ENCODE measurements around the gene KIAA1755. TPM values are rescaled to one million over a fixed set of nuclear protein-coding genes. Genes with fewer than 3 reads are reported as not detected.

KIAA1755 gene
- polyA plus RNA-seq, 1 of the 3 experiments (the other 2 are of a cell fraction): 0.54 TPM

GRCh38 chr20:38211200-38212097, 49.1 kb downstream of the KIAA1755 start:
- Histone ChIP-seq H3K4me1 (ENCODE audit: control insufficient read depth in 1 of 2, insufficient read depth in 2 of 2, low read depth in 1 of 2, low read length in 1 of 2) (peaks cover 5 to 22% of the 10 kb centered on the region in 2 experiments; a peak in 3 of 4 replicates), H2AFZ (ENCODE audit: low read depth) (no peak overlapping the region), H3K4me2 (no peak overlapping the region), H3K9me3 (no peaks in the 10 kb centered on the region), H3K9ac (no peak overlapping the region), H4K20me1 (ENCODE audit: insufficient read depth) (no peaks in the 10 kb centered on the region), H3K4me3 (ENCODE audit: low read depth in 2 of 2, low read length in 1 of 2) (no peak overlapping the region), H3K9me2 (no peaks in the 10 kb centered on the region), H3K79me2 (ENCODE audit: insufficient read depth) (no peaks in the 10 kb centered on the region), H3K27ac (ENCODE audit: low read depth in 2 of 2, low read length in 1 of 2) (no peak overlapping the region), H3K27me3 (ENCODE audit: insufficient read depth) (no peaks in the 10 kb centered on the region), H3K36me3 (replicated peaks in 1 of 2; ENCODE audit: control insufficient read depth in 1 of 2, insufficient read depth in 2 of 2, low read length in 1 of 2) (no peaks in the 10 kb centered on the region), H3F3A (replicated peaks; ENCODE audit: insufficient read depth) (peaks cover 2% of the 10 kb centered on the region)
- ChIA-PET CTCF (interaction anchor here (0.9 to 9.4 kb wide), 8 partner anchors 10 to 197 kb away, joined by 3 to 95 read pairs (median 3); no protein-coding TSS in a partner anchor), POLR2A (no interaction called here)
- WGBS (ENCODE audit: low lambda C conversion rate): 80% methylated on average over 6 of the region's 9 CpGs
- DNase-seq: no peak
- TF ChIP-seq ELF1 (IDR thresholded peaks at IDR 0.05): no peak
- no peak for TF ChIP-seq FOXM1 (IDR thresholded peaks at IDR 0.05; ENCODE audit: low read depth)
- no peak for TF ChIP-seq MEF2A (IDR thresholded peaks at IDR 0.05; ENCODE audit: borderline replicate concordance, low read depth)
- no peak for TF ChIP-seq RCOR1 (IDR thresholded peaks at IDR 0.05; ENCODE audit: low read length)
- no peak for TF ChIP-seq SMC3 (IDR thresholded peaks at IDR 0.05; ENCODE audit: low read depth, low read length)
- no peak for TF ChIP-seq TAF1 (IDR thresholded peaks at IDR 0.05; ENCODE audit: borderline replicate concordance, low read depth, low read length)
- TF ChIP-seq EZH2phosphoT487 (IDR thresholded peaks at IDR 0.05; ENCODE audit: borderline replicate concordance, low read depth): no peak
- TF ChIP-seq, protein P1, sequence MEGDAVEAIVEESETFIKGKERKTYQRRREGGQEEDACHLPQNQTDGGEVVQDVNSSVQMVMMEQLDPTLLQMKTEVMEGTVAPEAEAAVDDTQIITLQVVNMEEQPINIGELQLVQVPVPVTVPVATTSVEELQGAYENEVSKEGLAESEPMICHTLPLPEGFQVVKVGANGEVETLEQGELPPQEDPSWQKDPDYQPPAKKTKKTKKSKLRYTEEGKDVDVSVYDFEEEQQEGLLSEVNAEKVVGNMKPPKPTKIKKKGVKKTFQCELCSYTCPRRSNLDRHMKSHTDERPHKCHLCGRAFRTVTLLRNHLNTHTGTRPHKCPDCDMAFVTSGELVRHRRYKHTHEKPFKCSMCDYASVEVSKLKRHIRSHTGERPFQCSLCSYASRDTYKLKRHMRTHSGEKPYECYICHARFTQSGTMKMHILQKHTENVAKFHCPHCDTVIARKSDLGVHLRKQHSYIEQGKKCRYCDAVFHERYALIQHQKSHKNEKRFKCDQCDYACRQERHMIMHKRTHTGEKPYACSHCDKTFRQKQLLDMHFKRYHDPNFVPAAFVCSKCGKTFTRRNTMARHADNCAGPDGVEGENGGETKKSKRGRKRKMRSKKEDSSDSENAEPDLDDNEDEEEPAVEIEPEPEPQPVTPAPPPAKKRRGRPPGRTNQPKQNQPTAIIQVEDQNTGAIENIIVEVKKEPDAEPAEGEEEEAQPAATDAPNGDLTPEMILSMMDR (IDR thresholded peaks at IDR 0.05): no peak
- no peak for TF ChIP-seq MAX (IDR thresholded peaks at IDR 0.05; ENCODE audit: low read depth)
- TF ChIP-seq CHD2 (IDR thresholded peaks at IDR 0.05; ENCODE audit: low read length, partially characterized antibody): no peak
- no peak for TF ChIP-seq EP300 (IDR thresholded peaks at IDR 0.05; ENCODE audit: borderline replicate concordance in 1 of 2, low read depth in 1 of 2, low read length in 1 of 2)
- no peak for TF ChIP-seq RXRA (IDR thresholded peaks at IDR 0.05; ENCODE audit: borderline replicate concordance, low read depth)
- TF ChIP-seq TEAD4 (IDR thresholded peaks at IDR 0.05; ENCODE audit: borderline replicate concordance, insufficient read depth): no peak

- DNase-seq: no peak
- Histone ChIP-seq H2AFZ (ENCODE audit: low read depth) (no peak overlapping the region), H3K36me3 (replicated peaks in 1 of 2; ENCODE audit: control insufficient read depth in 1 of 2, insufficient read depth in 2 of 2, low read length in 1 of 2) (no peaks in the 10 kb centered on the region)
- TF ChIP-seq FOXM1 (IDR thresholded peaks at IDR 0.05; ENCODE audit: low read depth): no peak
- no peak for TF ChIP-seq FOXJ3 (CRISPR knock-in tag; IDR thresholded peaks at IDR 0.05)
- no peak for TF ChIP-seq TAF1 (IDR thresholded peaks at IDR 0.05; ENCODE audit: borderline replicate concordance, low read depth, low read length)
- TF ChIP-seq CHD2 (IDR thresholded peaks at IDR 0.05; ENCODE audit: low read length, partially characterized antibody): no peak
- no peak for TF ChIP-seq ELF1 (IDR thresholded peaks at IDR 0.05)
- TF ChIP-seq MXI1 (IDR thresholded peaks at IDR 0.05; ENCODE audit: low read depth, low read length): no peak
- peak; percentile 34; the same call in 1 of the 2 replicates for TF ChIP-seq JUND (IDR thresholded peaks at IDR 0.05)
- TF ChIP-seq POLR2AphosphoS5 (IDR thresholded peaks at IDR 0.05; ENCODE audit: low read depth, low read length): no peak
- no peak for TF ChIP-seq GATA2 (CRISPR knock-in tag; IDR thresholded peaks at IDR 0.05)
- TF ChIP-seq ZBTB33 (IDR thresholded peaks at IDR 0.05; ENCODE audit: borderline replicate concordance, low read depth): no peak
- TF ChIP-seq, protein P2, sequence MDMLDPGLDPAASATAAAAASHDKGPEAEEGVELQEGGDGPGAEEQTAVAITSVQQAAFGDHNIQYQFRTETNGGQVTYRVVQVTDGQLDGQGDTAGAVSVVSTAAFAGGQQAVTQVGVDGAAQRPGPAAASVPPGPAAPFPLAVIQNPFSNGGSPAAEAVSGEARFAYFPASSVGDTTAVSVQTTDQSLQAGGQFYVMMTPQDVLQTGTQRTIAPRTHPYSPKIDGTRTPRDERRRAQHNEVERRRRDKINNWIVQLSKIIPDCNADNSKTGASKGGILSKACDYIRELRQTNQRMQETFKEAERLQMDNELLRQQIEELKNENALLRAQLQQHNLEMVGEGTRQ (IDR thresholded peaks at IDR 0.05; ENCODE audit: borderline replicate concordance, low read depth, low read length): no peak
- no peak for TF ChIP-seq GABPA (IDR thresholded peaks at IDR 0.05; ENCODE audit: low read depth)
Measured at GRCh38 chr20:38210741-38211140, 49.8 kb downstream of the KIAA1755 start.

More at GRCh38 chr20:38210741-38211140, 49.8 kb downstream of the KIAA1755 start:
- H3K9ac ChIP-seq: no peak overlapping the region
- H4K20me1 ChIP-seq (ENCODE audit: insufficient read depth): no peaks in the 10 kb centered on the region
- no peak overlapping the region for H3K4me3 ChIP-seq (ENCODE audit: low read depth in 2 of 2, low read length in 1 of 2)
- ChIA-PET CTCF (interaction anchor here (0.9 to 9.4 kb wide), 5 partner anchors 11 to 198 kb away, joined by 3 to 95 read pairs (median 4); no protein-coding TSS in a partner anchor), POLR2A (no interaction called here)
- WGBS (ENCODE audit: low lambda C conversion rate): 35% methylated on average over 3 of the region's 6 CpGs
- H3K9me3 ChIP-seq: no peaks in the 10 kb centered on the region
- H3K27ac ChIP-seq (ENCODE audit: low read depth in 2 of 2, low read length in 1 of 2): peak overlapping the region in 1 of 2 experiments; percentile 18; a peak in 1 of 4 replicates
- H3K4me2 ChIP-seq: no peak overlapping the region
- peaks cover 5 to 22% of the 10 kb centered on the region in 2 experiments; a peak in 3 of 4 replicates for H3K4me1 ChIP-seq (ENCODE audit: control insufficient read depth in 1 of 2, insufficient read depth in 2 of 2, low read depth in 1 of 2, low read length in 1 of 2)
- H3K27me3 ChIP-seq (ENCODE audit: insufficient read depth): no peaks in the 10 kb centered on the region
- H3K9me2 ChIP-seq: no peaks in the 10 kb centered on the region
- H3F3A ChIP-seq (replicated peaks; ENCODE audit: insufficient read depth): no peaks in the 10 kb centered on the region
- H3K79me2 ChIP-seq (ENCODE audit: insufficient read depth): no peaks in the 10 kb centered on the region

Measured in SK-N-SH (cell line).